ENCODE data around the gene GOLGA7B.

GOLGA7B gene

DNA sequence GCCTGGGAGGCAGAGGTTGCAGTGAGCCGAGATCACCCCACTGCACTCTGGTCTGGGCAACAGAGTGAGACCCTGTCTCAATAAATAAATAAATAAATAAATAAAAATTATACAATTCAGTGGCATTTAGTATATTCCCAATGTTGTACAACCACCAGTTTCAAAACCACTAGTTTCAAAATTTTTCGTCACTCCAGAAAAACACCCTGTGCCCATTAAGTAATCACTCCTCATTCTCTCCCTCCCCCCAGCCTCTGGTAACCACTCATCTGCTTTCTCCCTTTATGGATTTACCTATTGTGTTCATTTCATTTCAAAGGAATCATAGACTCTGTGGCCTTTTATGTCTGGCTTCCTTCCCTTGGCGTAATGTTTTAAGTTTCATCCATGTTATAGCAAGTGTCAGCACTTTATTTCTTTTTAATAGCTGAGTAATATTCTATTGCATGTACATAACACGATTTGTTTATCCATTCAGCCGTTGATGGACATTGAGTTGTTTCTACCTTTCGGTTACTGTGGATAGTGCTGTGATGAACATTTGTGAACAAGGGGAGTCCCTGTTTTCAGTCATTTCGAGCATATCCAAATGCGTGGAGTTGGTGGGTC is 29.4 kb upstream of the GOLGA7B start:
- no peaks in the 10 kb centered on the region for H3K27me3 ChIP-seq (ENCODE audit: control insufficient read depth, insufficient read depth, low read length)
- H3K4me1 ChIP-seq (ENCODE audit: control insufficient read depth, insufficient read depth, low read length): peaks cover 7% of the 10 kb centered on the region
- no peaks in the 10 kb centered on the region for H3K36me3 ChIP-seq (ENCODE audit: control insufficient read depth, insufficient read depth, low read length)
- no peak overlapping the region for H3K9ac ChIP-seq (ENCODE audit: low read depth, low read length)
- no peaks in the 10 kb centered on the region for H3K9me3 ChIP-seq (ENCODE audit: control insufficient read depth, insufficient read depth, low read length)
- no peak overlapping the region for H3K4me3 ChIP-seq (ENCODE audit: low read depth, low read length)

DNA sequence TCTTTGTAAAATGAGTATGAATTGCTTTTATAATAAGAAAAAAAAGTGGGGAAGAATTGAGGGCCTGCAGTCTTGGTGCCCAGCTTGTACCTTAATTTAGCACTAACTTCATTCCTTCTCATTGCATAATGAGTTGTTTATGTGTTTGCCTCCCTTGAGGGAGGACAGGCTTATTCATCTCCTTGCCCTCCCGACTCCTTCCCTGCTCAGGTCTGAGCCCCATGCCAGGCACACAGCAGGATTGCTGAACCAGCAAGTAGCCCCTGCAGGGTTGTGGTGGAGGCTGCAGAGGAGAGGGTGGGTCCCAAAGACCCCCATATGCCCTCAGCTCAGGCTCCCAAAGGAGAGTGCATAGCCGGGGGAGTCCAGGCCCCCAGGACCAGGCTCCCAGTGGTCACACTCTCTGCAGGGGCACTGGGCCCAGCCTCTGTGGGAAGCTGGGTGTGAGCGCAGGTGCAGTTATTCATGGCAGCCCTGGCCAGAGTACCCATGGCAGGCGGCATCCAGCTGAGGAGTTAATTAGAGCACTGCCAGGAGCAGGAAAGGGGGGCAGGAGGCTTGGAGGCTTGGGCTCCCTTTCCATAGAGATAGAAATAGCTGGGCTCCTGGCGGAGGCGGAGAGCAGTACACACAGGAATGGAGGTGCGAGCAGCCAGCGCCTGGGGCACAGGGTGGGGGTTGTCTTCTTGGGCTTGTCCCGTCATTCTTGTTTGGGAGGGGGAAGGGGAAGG is 28.2 kb upstream of the GOLGA7B start:
- no peak overlapping the region for H3K4me3 ChIP-seq (ENCODE audit: low read depth, low read length)
- no peaks in the 10 kb centered on the region for H3K27me3 ChIP-seq (ENCODE audit: control insufficient read depth, insufficient read depth, low read length)
- no peak overlapping the region for H3K9ac ChIP-seq (ENCODE audit: low read depth, low read length)
- H3K4me1 ChIP-seq (ENCODE audit: control insufficient read depth, insufficient read depth, low read length): peaks cover 7% of the 10 kb centered on the region
- H3K9me3 ChIP-seq (ENCODE audit: control insufficient read depth, insufficient read depth, low read length): no peaks in the 10 kb centered on the region
- H3K36me3 ChIP-seq (ENCODE audit: control insufficient read depth, insufficient read depth, low read length): no peaks in the 10 kb centered on the region

DNA sequence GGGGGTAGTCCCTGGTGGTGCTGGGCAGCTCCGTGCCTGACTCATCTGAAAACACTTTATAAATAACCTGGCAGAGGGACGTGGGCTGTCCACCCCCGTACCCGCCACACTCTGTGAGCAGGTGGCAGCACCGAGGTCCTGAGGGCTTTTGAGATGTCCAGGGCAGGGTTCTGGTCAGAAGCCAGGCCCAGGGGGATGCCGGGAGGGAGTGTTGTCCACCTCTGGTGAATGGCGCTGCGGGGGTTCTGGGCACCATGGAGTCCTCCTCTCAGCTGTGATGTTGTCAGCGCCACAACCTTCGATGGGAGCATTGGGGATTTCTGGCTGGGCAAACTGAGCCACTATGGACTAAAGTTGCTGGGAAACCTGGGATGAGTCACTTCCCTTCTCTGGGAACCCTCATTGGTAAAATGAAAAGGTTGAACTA is 27.4 kb upstream of the GOLGA7B start:
- peaks cover 7% of the 10 kb centered on the region for H3K4me1 ChIP-seq (ENCODE audit: control insufficient read depth, insufficient read depth, low read length)
- no peak overlapping the region for H3K9ac ChIP-seq (ENCODE audit: low read depth, low read length)
- H3K36me3 ChIP-seq (ENCODE audit: control insufficient read depth, insufficient read depth, low read length): no peaks in the 10 kb centered on the region

DNA sequence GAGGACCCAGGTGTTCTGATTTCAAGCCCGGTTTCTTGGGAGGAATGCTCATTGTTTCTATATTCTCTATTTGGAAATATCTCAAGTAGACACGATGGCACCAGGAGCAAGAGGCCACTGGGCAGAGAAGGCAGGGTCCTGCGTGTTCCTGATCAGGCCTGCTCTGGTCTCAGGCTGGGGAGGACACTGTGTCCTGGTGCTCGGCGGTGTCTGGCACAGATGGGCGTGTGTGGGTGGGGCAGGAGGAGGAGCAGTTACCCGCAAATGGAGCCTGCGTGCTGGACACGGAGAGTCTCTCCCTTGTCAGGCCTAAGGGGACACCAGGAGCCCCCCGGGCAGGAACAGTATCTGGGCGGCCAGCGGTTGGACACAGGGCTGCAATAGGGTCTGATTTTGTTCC is 25.9 kb upstream of the GOLGA7B start:
- no peaks in the 10 kb centered on the region for H3K27me3 ChIP-seq (ENCODE audit: control insufficient read depth, insufficient read depth, low read length)
- H3K4me1 ChIP-seq (ENCODE audit: control insufficient read depth, insufficient read depth, low read length): peaks cover 4% of the 10 kb centered on the region
- H3K36me3 ChIP-seq (ENCODE audit: control insufficient read depth, insufficient read depth, low read length): no peaks in the 10 kb centered on the region
- no peaks in the 10 kb centered on the region for H3K9me3 ChIP-seq (ENCODE audit: control insufficient read depth, insufficient read depth, low read length)
- no peak overlapping the region for H3K4me3 ChIP-seq (ENCODE audit: low read depth, low read length)
- no peak overlapping the region for H3K9ac ChIP-seq (ENCODE audit: low read depth, low read length)

More for the DNA sequence above, 27.4 kb upstream of the GOLGA7B start:
- no peak overlapping the region for H3K4me3 ChIP-seq (ENCODE audit: low read depth, low read length)
- no peaks in the 10 kb centered on the region for H3K9me3 ChIP-seq (ENCODE audit: control insufficient read depth, insufficient read depth, low read length)
- H3K27me3 ChIP-seq (ENCODE audit: control insufficient read depth, insufficient read depth, low read length): no peaks in the 10 kb centered on the region

DNA sequence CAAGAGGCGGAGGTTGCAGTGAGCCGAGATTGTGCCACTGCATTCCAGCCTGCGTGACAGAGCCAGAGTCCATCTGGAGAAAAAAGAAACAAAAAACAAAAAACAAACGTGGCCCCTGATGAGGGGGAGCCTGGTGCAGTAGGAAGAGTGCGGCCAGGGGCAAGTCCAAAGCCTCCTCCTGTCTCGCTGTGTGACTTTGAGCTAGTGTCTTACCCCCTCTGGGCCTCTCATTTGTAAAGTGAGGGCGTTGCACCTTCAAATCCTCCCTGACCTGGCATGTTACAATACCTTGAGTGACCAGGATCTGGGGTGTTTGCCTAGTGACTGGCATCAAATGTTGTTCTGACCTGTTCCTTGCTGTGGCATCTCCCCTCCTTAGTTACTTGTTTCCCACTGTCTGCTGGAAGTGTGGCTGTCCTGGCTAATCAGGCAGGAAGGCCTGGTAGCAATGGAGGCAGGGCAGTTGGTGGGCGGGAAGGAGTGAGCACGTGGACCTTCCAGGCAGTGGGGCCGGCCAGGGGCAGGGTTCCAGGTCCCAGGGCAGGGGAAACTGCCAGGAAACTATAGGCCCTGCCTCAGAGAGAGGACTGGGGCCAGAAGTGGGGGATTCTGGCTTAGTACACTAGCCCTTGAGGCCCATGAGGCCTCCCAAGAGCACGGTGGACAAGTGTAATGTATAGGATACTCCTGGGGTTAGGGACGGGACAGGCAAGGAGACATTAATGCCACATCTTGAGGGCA is 24.5 kb upstream of the GOLGA7B start:
- no peaks in the 10 kb centered on the region for H3K27me3 ChIP-seq (ENCODE audit: control insufficient read depth, insufficient read depth, low read length)
- H3K9ac ChIP-seq (ENCODE audit: low read depth, low read length): no peak overlapping the region
- peaks cover 4% of the 10 kb centered on the region for H3K4me1 ChIP-seq (ENCODE audit: control insufficient read depth, insufficient read depth, low read length)
- H3K36me3 ChIP-seq (ENCODE audit: control insufficient read depth, insufficient read depth, low read length): no peaks in the 10 kb centered on the region
- H3K9me3 ChIP-seq (ENCODE audit: control insufficient read depth, insufficient read depth, low read length): no peaks in the 10 kb centered on the region
- no peak overlapping the region for H3K4me3 ChIP-seq (ENCODE audit: low read depth, low read length)

DNA sequence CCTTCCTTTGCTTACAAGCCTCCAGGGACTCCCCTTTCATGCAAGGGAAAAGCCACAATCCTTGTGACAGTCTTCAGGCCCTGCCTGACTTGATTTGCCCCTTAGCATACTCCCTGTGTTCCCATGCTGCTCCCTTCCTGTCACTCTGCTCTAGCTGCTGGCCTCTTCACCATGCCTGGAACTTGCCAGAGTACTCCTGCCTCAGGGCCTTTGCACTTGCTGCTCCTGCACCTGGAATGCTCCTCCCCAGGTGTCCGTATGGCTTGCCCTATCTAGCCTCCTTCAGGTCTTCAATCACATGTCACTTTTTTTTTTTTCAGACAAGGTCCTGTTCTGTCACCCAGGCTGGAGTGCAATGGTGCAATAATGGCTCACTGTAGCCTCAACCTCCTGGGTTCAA is 22.8 kb upstream of the GOLGA7B start:
- Histone ChIP-seq H3K9ac (ENCODE audit: low read depth, low read length) (no peak overlapping the region), H3K36me3 (ENCODE audit: control insufficient read depth, insufficient read depth, low read length) (no peaks in the 10 kb centered on the region), H3K27me3 (ENCODE audit: control insufficient read depth, insufficient read depth, low read length) (no peaks in the 10 kb centered on the region), H3K9me3 (ENCODE audit: control insufficient read depth, insufficient read depth, low read length) (no peaks in the 10 kb centered on the region), H3K4me1 (ENCODE audit: control insufficient read depth, insufficient read depth, low read length) (no peaks in the 10 kb centered on the region), H3K4me3 (ENCODE audit: low read depth, low read length) (no peak overlapping the region)

DNA sequence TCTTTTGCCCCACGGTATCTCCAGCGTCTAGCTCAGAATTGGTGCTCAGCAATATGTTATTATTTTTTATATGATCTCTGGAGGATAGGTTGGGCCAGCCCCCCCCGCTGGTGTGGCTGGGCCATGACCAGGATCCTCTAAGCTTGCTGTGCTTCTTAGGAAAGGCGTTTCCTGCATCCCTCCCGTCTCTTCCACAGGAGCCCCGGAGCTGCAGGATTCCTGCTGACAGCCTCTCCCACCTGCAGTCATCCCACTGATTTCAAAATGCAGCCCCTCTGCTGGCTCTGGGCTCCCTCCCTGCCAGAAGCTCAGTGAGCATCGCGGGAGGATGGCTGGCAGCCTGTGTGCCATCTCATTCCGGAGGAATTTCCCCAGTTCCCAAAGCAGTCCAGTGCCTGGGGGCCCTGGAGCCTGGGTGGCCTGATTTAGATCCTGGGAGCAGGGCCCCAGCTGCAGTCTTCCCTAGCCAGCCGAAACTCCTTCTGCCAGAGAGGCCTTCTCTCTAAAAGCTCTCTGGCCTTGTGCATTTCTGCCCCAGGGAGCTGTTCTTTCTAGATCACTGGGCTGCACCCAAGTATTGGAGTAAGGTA is 21.8 kb upstream of the GOLGA7B start:
- Histone ChIP-seq H3K9ac (ENCODE audit: low read depth, low read length) (no peak overlapping the region), H3K4me3 (ENCODE audit: low read depth, low read length) (no peak overlapping the region), H3K9me3 (ENCODE audit: control insufficient read depth, insufficient read depth, low read length) (no peaks in the 10 kb centered on the region)

DNA sequence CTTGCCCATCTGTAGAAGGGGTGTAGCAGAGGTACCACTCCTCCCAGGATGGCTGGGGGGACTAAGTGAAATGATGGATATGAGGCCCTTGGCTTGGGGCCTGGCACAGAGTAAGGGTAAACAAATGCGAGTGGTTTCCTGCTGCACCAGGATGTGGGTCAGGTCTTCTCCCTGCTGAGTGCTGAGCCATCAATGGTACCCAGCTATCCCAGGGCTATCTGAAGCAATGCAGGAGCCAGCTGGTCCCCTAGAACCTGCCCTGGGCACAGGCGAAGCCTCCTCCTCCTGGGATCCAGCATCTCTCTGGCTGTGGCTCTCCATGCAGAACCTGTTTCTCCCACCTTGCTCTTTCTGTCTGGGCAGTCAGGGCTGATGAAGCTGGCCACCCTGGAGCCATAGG is 20.9 kb upstream of the GOLGA7B start:
- Histone ChIP-seq H3K9me3 (ENCODE audit: control insufficient read depth, insufficient read depth, low read length) (no peaks in the 10 kb centered on the region), H3K9ac (ENCODE audit: low read depth, low read length) (no peak overlapping the region), H3K36me3 (ENCODE audit: control insufficient read depth, insufficient read depth, low read length) (no peaks in the 10 kb centered on the region), H3K4me3 (ENCODE audit: low read depth, low read length) (no peak overlapping the region), H3K27me3 (ENCODE audit: control insufficient read depth, insufficient read depth, low read length) (no peaks in the 10 kb centered on the region), H3K4me1 (ENCODE audit: control insufficient read depth, insufficient read depth, low read length) (no peaks in the 10 kb centered on the region)

More for the DNA sequence above, 21.8 kb upstream of the GOLGA7B start:
- H3K36me3 ChIP-seq (ENCODE audit: control insufficient read depth, insufficient read depth, low read length): no peaks in the 10 kb centered on the region
- no peaks in the 10 kb centered on the region for H3K4me1 ChIP-seq (ENCODE audit: control insufficient read depth, insufficient read depth, low read length)
- H3K27me3 ChIP-seq (ENCODE audit: control insufficient read depth, insufficient read depth, low read length): no peaks in the 10 kb centered on the region

DNA sequence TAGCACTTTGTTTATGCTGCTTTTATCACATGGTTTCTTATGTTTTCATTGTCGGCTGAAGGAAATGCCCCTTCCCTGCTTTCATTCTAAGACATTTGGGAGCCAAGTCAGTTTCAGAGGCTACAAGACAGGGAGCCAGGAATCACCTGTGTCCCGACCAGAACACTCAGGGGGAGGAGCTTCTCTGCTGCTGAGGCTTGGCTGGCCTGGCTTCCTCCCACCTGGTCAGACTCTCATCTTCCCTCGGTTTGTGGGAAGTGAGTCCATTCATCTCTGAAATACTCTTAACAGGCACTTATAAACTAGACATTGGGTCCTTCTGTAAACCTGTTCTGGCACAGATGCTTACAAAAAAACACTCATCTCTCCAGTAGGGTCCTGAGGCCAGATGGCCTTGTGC is 19.6 kb upstream of the GOLGA7B start:
- Histone ChIP-seq H3K9ac (ENCODE audit: low read depth, low read length) (no peak overlapping the region), H3K27me3 (ENCODE audit: control insufficient read depth, insufficient read depth, low read length) (peaks cover 2% of the 10 kb centered on the region), H3K9me3 (ENCODE audit: control insufficient read depth, insufficient read depth, low read length) (no peaks in the 10 kb centered on the region), H3K36me3 (ENCODE audit: control insufficient read depth, insufficient read depth, low read length) (no peaks in the 10 kb centered on the region), H3K4me1 (ENCODE audit: control insufficient read depth, insufficient read depth, low read length) (no peaks in the 10 kb centered on the region), H3K4me3 (ENCODE audit: low read depth, low read length) (no peak overlapping the region)

DNA sequence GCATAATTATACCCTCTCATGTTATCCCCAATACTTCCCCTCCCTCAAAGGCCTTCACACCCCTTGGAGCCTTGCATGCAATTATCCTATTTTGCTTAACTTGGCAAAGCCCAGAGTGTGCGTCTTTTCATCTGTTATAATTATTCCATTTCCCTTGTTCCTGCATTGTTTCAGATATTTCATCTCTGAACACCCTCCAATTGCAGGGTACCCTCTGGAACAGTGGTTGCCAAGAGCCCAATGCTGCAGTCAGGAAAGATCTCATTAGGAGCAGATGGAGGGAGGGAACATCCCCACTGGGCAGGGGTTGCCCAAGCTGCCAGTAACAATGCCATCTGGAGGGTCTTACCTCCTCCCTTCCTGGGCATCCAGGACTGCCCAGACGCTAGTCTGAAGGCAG is 18.4 kb upstream of the GOLGA7B start:
- H3K4me1 ChIP-seq (ENCODE audit: control insufficient read depth, insufficient read depth, low read length): no peaks in the 10 kb centered on the region
- no peak overlapping the region for H3K9ac ChIP-seq (ENCODE audit: low read depth, low read length)
- H3K4me3 ChIP-seq (ENCODE audit: low read depth, low read length): no peak overlapping the region
- H3K9me3 ChIP-seq (ENCODE audit: control insufficient read depth, insufficient read depth, low read length): no peaks in the 10 kb centered on the region
- no peaks in the 10 kb centered on the region for H3K36me3 ChIP-seq (ENCODE audit: control insufficient read depth, insufficient read depth, low read length)
- H3K27me3 ChIP-seq (ENCODE audit: control insufficient read depth, insufficient read depth, low read length): peaks cover 2% of the 10 kb centered on the region

DNA sequence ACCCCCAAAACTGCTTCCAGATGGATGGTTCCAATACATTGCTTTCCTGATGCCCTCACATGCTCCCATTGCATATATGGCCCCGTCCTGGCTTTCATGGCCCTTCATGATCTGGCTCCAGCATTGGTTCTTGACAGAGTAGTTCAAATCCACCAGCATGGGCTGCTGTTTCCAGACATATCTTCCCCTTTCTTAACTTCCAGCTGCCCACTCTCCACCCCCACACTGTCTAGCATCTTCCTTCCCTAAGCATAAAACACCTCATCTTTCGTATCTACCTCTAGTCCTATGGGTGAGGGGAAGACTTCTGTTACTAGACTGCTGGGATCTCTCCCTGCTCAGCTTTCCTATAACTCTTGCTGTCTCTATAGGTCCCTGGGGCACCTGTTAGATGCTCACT is 13.2 kb upstream of the GOLGA7B start:
- Histone ChIP-seq H3K4me1 (ENCODE audit: control insufficient read depth, insufficient read depth, low read length) (no peaks in the 10 kb centered on the region), H3K9me3 (ENCODE audit: control insufficient read depth, insufficient read depth, low read length) (no peaks in the 10 kb centered on the region), H3K36me3 (ENCODE audit: control insufficient read depth, insufficient read depth, low read length) (peaks cover 3% of the 10 kb centered on the region)

More for the DNA sequence above, 13.2 kb upstream of the GOLGA7B start:
- H3K9ac ChIP-seq (ENCODE audit: low read depth, low read length): no peak overlapping the region
- H3K27me3 ChIP-seq (ENCODE audit: control insufficient read depth, insufficient read depth, low read length): peaks cover 2% of the 10 kb centered on the region
- H3K4me3 ChIP-seq (ENCODE audit: low read depth, low read length): no peak overlapping the region
